Peyer's patch (tissue), 4 donors: ENCODE data around the gene TMEM132E. TPM values are rescaled to one million over a fixed set of nuclear protein-coding genes. Genes with fewer than 3 reads are reported as not detected.

Experiments
- DNase-seq, 3 donors: peaks; one replicate each; pipeline ENCODE4 v3.0.0-alpha.2; 2017 to 2019
- H3K27ac ChIP-seq, 4 donors: fragments of 200-600 bp; sonication (generic); one replicate each; pipeline ENCODE4 v1.5.1; 2016 to 2019
- H3K27me3 ChIP-seq, 2 donors: fragments of 200-600 bp; sonication (generic); one replicate each; pipeline ENCODE4 v1.5.1; 2019
- H3K36me3 ChIP-seq, 3 donors: fragments of 200-600 bp; sonication (generic); one replicate each; pipeline ENCODE4 v1.5.1; 2016 to 2019
- H3K4me1 ChIP-seq, 4 donors: fragments of 200-600 bp; sonication (generic); one replicate each; pipeline ENCODE4 v1.5.1; 2016 to 2019
- H3K4me3 ChIP-seq, 4 donors: fragments of 200-600 bp; sonication (generic); 1 replicate in 3 of 4; 2 replicates in 1 of 4; pipeline ENCODE4 v1.5.1; 2016 to 2019; ENCODE audit warnings: mild to moderate bottlenecking in 1 of 4
- H3K9me3 ChIP-seq, 4 donors: fragments of 200-600 bp; sonication (generic); one replicate each; pipeline ENCODE4 v1.5.1; 2016 to 2019; ENCODE audit warnings: mild to moderate bottlenecking in 1 of 4
- POLR2A ChIP-seq, 2 donors: fragments of 450-650 bp; IDR thresholded peaks; one replicate each; pipeline ENCODE4 v1.5.1; 2017; ENCODE audit warnings: antibody characterized with exemption in 2 of 2, mild to moderate bottlenecking in 2 of 2, moderate library complexity in 2 of 2
- total RNA-seq, 4 donors: library from RNA; depleted of rRNA; stranded (reverse); fragments of >200 nt; gene quantifications; one replicate each; pipeline ENCODE4 v1.1.0, GENCODE V29; 2016
- TF ChIP-seq, protein P1 (sequence below), 6 experiments: fragments of 450-650 bp in 4 of 6; fragments of 200-600 bp in 2 of 6; sonication (generic) in 1 of 6; IDR thresholded peaks; one replicate each; pipeline ENCODE4 v1.5.1; 2017 to 2019; ENCODE audit warnings: antibody characterized with exemption in 6 of 6, mild to moderate bottlenecking in 3 of 6, moderate library complexity in 1 of 6

TMEM132E gene
- total RNA-seq, 4 donors from 2014 or later = 0.13 to 1.7 TPM; not detected in 2

- H3K27me3 ChIP-seq = no peaks in the 10 kb centered on the region
- H3K27ac ChIP-seq = no peak overlapping the region
These were observed 35.9 kb downstream of the TMEM132E start for GRCh38 chr17:34615326-34615725.

GRCh38 chr17:34616148-34616547 lies 36.8 kb downstream of the TMEM132E start:
- no peak overlapping the region for H3K27ac ChIP-seq
- H3K36me3 ChIP-seq = no peaks in the 10 kb centered on the region
- no peaks in the 10 kb centered on the region for H3K9me3 ChIP-seq
- no peak for TF ChIP-seq POLR2A (IDR thresholded peaks at IDR 0.05)
- TF ChIP-seq, protein P1, sequence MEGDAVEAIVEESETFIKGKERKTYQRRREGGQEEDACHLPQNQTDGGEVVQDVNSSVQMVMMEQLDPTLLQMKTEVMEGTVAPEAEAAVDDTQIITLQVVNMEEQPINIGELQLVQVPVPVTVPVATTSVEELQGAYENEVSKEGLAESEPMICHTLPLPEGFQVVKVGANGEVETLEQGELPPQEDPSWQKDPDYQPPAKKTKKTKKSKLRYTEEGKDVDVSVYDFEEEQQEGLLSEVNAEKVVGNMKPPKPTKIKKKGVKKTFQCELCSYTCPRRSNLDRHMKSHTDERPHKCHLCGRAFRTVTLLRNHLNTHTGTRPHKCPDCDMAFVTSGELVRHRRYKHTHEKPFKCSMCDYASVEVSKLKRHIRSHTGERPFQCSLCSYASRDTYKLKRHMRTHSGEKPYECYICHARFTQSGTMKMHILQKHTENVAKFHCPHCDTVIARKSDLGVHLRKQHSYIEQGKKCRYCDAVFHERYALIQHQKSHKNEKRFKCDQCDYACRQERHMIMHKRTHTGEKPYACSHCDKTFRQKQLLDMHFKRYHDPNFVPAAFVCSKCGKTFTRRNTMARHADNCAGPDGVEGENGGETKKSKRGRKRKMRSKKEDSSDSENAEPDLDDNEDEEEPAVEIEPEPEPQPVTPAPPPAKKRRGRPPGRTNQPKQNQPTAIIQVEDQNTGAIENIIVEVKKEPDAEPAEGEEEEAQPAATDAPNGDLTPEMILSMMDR (IDR thresholded peaks at IDR 0.05) = no peak
- H3K4me1 ChIP-seq = no peaks in the 10 kb centered on the region
- no peak overlapping the region for H3K4me3 ChIP-seq
- DNase-seq = no peak
- H3K27me3 ChIP-seq = no peaks in the 10 kb centered on the region

More at GRCh38 chr17:34615326-34615725, 35.9 kb downstream of the TMEM132E start:
- Histone ChIP-seq H3K36me3 (no peaks in the 10 kb centered on the region), H3K4me3 (no peak overlapping the region), H3K9me3 (no peaks in the 10 kb centered on the region), H3K4me1 (no peaks in the 10 kb centered on the region)
- DNase-seq = no peak
- TF ChIP-seq, protein P1 (IDR thresholded peaks at IDR 0.05) = no peak
- no peak for TF ChIP-seq POLR2A (IDR thresholded peaks at IDR 0.05)

DNA sequence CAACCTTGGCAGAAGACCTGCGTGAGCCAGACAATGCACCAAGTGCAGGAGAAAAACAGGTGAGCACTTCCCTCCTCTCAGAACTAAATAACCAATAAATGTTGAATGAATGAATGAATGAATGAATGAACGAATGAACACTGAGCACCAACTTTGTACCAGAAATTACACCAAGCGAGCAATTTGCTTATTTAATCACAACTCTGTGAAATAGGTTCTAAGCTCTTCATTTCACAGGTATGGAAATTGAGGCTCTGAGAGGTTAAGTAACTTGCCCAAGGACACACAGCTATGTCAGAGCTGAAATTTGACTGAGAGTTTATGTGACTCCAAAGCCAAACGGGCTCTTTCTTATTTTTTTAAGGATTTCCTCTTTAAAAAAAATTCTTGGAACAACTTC lies 38.0 kb downstream of the TMEM132E start:
- no peaks in the 10 kb centered on the region for H3K36me3 ChIP-seq
- no peaks in the 10 kb centered on the region for H3K4me1 ChIP-seq
- H3K9me3 ChIP-seq = no peaks in the 10 kb centered on the region
- H3K27me3 ChIP-seq = no peaks in the 10 kb centered on the region
- H3K4me3 ChIP-seq = no peak overlapping the region
- no peak overlapping the region for H3K27ac ChIP-seq
- DNase-seq = no peak
- TF ChIP-seq, protein P1 (IDR thresholded peaks at IDR 0.05) = no peak
- TF ChIP-seq POLR2A (IDR thresholded peaks at IDR 0.05) = no peak

- Histone ChIP-seq H3K9me3 (no peaks in the 10 kb centered on the region), H3K36me3 (no peaks in the 10 kb centered on the region), H3K27me3 (no peaks in the 10 kb centered on the region), H3K4me1 (no peaks in the 10 kb centered on the region), H3K4me3 (no peak overlapping the region), H3K27ac (no peak overlapping the region)
- TF ChIP-seq, protein P1 (IDR thresholded peaks at IDR 0.05) = no peak
- no peak for TF ChIP-seq POLR2A (IDR thresholded peaks at IDR 0.05)
- DNase-seq = no peak
These were observed 40.4 kb downstream of the TMEM132E start for GRCh38 chr17:34619687-34620217.

- no peak overlapping the region for H3K27ac ChIP-seq
- no peaks in the 10 kb centered on the region for H3K27me3 ChIP-seq
- H3K36me3 ChIP-seq = no peaks in the 10 kb centered on the region
- TF ChIP-seq POLR2A (IDR thresholded peaks at IDR 0.05) = no peak
- TF ChIP-seq, protein P1 (IDR thresholded peaks at IDR 0.05) = no peak
- no peaks in the 10 kb centered on the region for H3K4me1 ChIP-seq
- no peaks in the 10 kb centered on the region for H3K9me3 ChIP-seq
- no peak overlapping the region for H3K4me3 ChIP-seq
- DNase-seq = no peak
These were observed 41.1 kb downstream of the TMEM132E start for GRCh38 chr17:34620458-34620857.
